GM10248 (cell line): ENCODE measurements around the gene VAMP8.
A peak's percentile ranks its signal among the peaks of the same experiment; 100 is the strongest.

Experiments
- CTCF ChIA-PET: fragments of 300-600 bp; sonication (Branson Sonifier 250); formaldehyde crosslinking; extraction: SDS; loops from one replicate; lab custom pipeline; 2021; ENCODE audit warnings: antibody characterized with exemption; lab: Yijun Ruan, JAX
- POLR2A ChIA-PET: fragments of 350-650 bp; sonication (Branson Sonifier 250); formaldehyde crosslinking; extraction: SDS; loops from one replicate; lab custom pipeline; 2020; ENCODE audit warnings: antibody characterized with exemption; lab: Yijun Ruan, JAX
- DNase-seq: peaks from one replicate; pipeline ENCODE4 v3.0.0; 2012; ENCODE audit errors: extremely low spot score
- TF ChIP-seq, protein P1 (sequence below): IDR thresholded peaks from 2 replicates; pipeline ENCODE4 v1.5.1; 2012; ENCODE audit warnings: mild to moderate bottlenecking, low read depth; ENCODE audit errors: extremely low read depth, missing control alignments, control extremely low read depth

Gene VAMP8

DNA sequence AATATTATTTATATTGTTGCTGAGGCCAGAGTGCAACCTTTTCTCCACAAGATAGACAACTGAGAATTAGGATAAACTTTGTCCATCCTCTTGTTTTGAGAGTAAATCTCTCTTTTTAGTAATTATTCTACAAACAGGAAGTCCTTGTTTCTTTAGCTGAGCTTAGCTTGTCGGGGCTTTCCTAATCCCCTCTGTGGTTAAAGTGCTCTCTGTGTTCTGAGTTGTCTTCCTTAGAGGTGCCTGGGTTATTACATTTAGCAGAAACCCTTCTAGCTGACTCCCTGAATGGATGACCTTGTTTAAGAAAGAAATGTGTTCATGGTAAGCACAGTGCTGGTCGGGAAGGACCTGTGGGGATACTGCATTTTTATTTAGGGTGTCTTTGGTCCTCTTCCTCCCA, 51.3 kb downstream of the VAMP8 start:
- peak; percentile 51 for DNase-seq
- TF ChIP-seq, protein P1, sequence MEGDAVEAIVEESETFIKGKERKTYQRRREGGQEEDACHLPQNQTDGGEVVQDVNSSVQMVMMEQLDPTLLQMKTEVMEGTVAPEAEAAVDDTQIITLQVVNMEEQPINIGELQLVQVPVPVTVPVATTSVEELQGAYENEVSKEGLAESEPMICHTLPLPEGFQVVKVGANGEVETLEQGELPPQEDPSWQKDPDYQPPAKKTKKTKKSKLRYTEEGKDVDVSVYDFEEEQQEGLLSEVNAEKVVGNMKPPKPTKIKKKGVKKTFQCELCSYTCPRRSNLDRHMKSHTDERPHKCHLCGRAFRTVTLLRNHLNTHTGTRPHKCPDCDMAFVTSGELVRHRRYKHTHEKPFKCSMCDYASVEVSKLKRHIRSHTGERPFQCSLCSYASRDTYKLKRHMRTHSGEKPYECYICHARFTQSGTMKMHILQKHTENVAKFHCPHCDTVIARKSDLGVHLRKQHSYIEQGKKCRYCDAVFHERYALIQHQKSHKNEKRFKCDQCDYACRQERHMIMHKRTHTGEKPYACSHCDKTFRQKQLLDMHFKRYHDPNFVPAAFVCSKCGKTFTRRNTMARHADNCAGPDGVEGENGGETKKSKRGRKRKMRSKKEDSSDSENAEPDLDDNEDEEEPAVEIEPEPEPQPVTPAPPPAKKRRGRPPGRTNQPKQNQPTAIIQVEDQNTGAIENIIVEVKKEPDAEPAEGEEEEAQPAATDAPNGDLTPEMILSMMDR, result no peak
- ChIA-PET CTCF (interaction anchor here (0.7 to 13.0 kb wide), 9 partner anchors 8 to 79 kb away, joined by 3 to 147 read pairs (median 4); partner anchors contain the start of genes C2orf68 and VAMP8), POLR2A (no interaction called here)

DNA sequence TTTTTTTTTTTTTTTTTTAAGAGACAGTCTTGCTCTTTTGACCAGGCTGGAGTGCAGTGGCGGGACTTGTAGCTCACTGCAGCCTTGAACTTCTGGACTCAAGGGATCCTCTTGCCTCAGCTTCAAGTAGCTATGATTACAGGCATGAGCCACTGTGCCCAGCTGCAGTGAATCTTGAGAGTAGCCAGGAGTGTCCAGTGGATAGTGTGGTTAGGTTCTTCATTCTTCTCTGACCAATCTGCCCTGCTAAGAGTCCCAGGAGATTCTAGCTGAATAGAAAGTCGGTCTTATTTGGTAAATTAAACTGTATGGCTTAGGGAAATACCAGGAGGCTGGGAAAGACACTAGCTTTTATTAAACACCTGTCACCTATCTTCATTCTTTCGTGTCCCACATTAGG, 53.9 kb downstream of the VAMP8 start:
- CTCF ChIA-PET, result interaction anchor here (1.3 to 2.2 kb wide), 3 partner anchors 11 to 76 kb away, joined by 4 to 9 read pairs (median 6); no protein-coding TSS in a partner anchor

More for the DNA sequence above, 53.9 kb downstream of the VAMP8 start:
- POLR2A ChIA-PET, result interaction anchor here (0.7 kb wide), 1 partner anchor 15 kb away, joined by 3 read pairs; the partner anchor contains the start of gene USP39
- DNase-seq, result no peak
- TF ChIP-seq, protein P1, result no peak
